RWPE2 (cell line): ENCODE results near the gene MINDY3.

Source experiments
- ATAC-seq: fragments of 200-7000 bp; cut with Tn5 transposase; 3 replicates; pipeline ENCODE4 v1.9.1; 2021; ENCODE audit warnings: low read depth
- DNase-seq: peaks from one replicate; pipeline ENCODE4 v3.0.0-alpha.2; 2020; ENCODE audit warnings: low spot score
- H3K27ac ChIP-seq: fragments of 450-650 bp; 2 replicates; pipeline ENCODE4 v1.5.1; 2017; ENCODE audit warnings: mild to moderate bottlenecking; ENCODE audit not compliant: poor library complexity, severe bottlenecking
- H3K27me3 ChIP-seq: fragments of 250-450 bp; sonication (Bioruptor Pico); 2 replicates; pipeline ENCODE4 v1.5.1; 2021; ENCODE audit warnings: mild to moderate bottlenecking, moderate library complexity; ENCODE audit not compliant: insufficient read depth, poor library complexity, severe bottlenecking
- H3K36me3 ChIP-seq: fragments of 250-450 bp; sonication (Bioruptor Pico); 2 replicates; pipeline ENCODE4 v1.5.1; 2020; ENCODE audit warnings: low read depth, mild to moderate bottlenecking, moderate library complexity
- H3K4me1 ChIP-seq: fragments of 250-450 bp; sonication (Bioruptor Pico); 2 replicates; pipeline ENCODE4 v1.5.1; 2021; ENCODE audit warnings: mild to moderate bottlenecking, moderate library complexity; ENCODE audit not compliant: insufficient read depth, poor library complexity, severe bottlenecking
- H3K4me3 ChIP-seq: fragments of 250-450 bp; sonication (Bioruptor Pico); 2 replicates; pipeline ENCODE4 v1.5.1; 2021; ENCODE audit warnings: mild to moderate bottlenecking, moderate library complexity; ENCODE audit not compliant: severe bottlenecking
- H3K9me3 ChIP-seq: fragments of 250-450 bp; sonication (Bioruptor Pico); 2 replicates; pipeline ENCODE4 v1.5.1; 2021; ENCODE audit warnings: mild to moderate bottlenecking, moderate library complexity; ENCODE audit not compliant: severe bottlenecking
- CTCF ChIP-seq: fragments of 450-650 bp; IDR thresholded peaks from one replicate; pipeline ENCODE4 v1.5.1; 2017; ENCODE audit warnings: mild to moderate bottlenecking, moderate library complexity; ENCODE audit not compliant: poor library complexity, severe bottlenecking

The MINDY3 gene

DNA sequence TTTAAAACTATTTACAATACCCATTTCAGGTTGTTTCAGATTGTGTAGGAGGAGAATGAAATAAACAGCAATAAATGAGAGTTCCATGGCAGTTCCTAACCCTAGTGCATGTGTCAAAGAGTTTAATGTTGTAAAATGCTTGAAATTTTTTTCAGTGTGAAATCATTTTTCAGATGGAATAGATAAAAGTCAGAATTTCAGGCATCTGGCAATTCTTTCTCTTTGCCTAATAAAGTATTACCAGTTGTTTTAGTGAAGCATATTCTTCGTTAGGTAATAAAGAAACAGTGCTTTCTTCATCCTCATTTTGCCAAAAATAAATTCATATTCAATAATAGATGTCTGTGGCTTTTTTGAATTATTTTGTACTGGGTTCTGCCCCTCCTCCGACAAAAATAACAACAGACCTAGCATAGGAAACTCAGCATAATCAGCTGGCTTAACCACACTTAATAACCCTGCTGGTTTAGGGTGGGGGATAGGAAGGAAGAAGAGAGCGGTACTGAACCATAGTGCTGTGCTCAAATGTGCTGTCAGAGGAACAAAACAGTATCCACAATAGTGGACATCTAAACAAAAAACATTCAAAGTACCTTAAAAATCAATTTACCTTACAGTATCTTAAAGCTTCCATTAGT is 39.1 kb downstream of the MINDY3 start:
- DNase-seq (no peak), ATAC-seq (no peak)
- Histone ChIP-seq H3K36me3 (peaks cover 37% of the 10 kb centered on the region), H3K9me3 (no peaks in the 10 kb centered on the region), H3K27me3 (no peaks in the 10 kb centered on the region), H3K4me1 (no peaks in the 10 kb centered on the region), H3K27ac (no peak overlapping the region), H3K4me3 (no peak overlapping the region)
- TF ChIP-seq CTCF: no peak

GRCh38 chr10:15817409-15818046 is 42.8 kb downstream of the MINDY3 start:
- DNase-seq: no peak
- Histone ChIP-seq H3K27ac (no peak overlapping the region), H3K4me3 (no peak overlapping the region), H3K9me3 (no peaks in the 10 kb centered on the region), H3K27me3 (no peaks in the 10 kb centered on the region), H3K36me3 (peaks cover 32% of the 10 kb centered on the region), H3K4me1 (no peaks in the 10 kb centered on the region)
- ATAC-seq: no peak
- no peak for TF ChIP-seq CTCF

GRCh38 chr10:15815242-15815885 is 44.9 kb downstream of the MINDY3 start:
- ATAC-seq: no peak
- Histone ChIP-seq H3K4me3 (no peak overlapping the region), H3K9me3 (no peaks in the 10 kb centered on the region), H3K27ac (no peak overlapping the region), H3K27me3 (no peaks in the 10 kb centered on the region), H3K36me3 (peaks cover 22% of the 10 kb centered on the region), H3K4me1 (no peaks in the 10 kb centered on the region)
- no peak for TF ChIP-seq CTCF
- DNase-seq: no peak

GRCh38 chr10:15814565-15814964 is 45.7 kb downstream of the MINDY3 start:
- no peaks in the 10 kb centered on the region for H3K4me1 ChIP-seq
- DNase-seq (no peak), ATAC-seq (no peak)
- H3K9me3 ChIP-seq: no peaks in the 10 kb centered on the region
- peaks cover 25% of the 10 kb centered on the region for H3K36me3 ChIP-seq
- TF ChIP-seq CTCF: no peak
- no peak overlapping the region for H3K4me3 ChIP-seq
- no peaks in the 10 kb centered on the region for H3K27me3 ChIP-seq
- H3K27ac ChIP-seq: no peak overlapping the region

- DNase-seq: no peak
- H3K4me1 ChIP-seq: no peaks in the 10 kb centered on the region
- H3K4me3 ChIP-seq: no peak overlapping the region
- no peak for TF ChIP-seq CTCF
- no peak overlapping the region for H3K27ac ChIP-seq
- H3K9me3 ChIP-seq: no peaks in the 10 kb centered on the region
- H3K36me3 ChIP-seq: peaks cover 25% of the 10 kb centered on the region
- ATAC-seq: no peak
- no peaks in the 10 kb centered on the region for H3K27me3 ChIP-seq
Measured at GRCh38 chr10:15813415-15813814, 46.9 kb downstream of the MINDY3 start.
